ENCODE measurements around the gene WNT7B. TPM values are rescaled to one million over a fixed set of nuclear protein-coding genes. Genes with fewer than 3 reads are reported as not detected.

WNT7B gene
- total RNA-seq, 1 experiment from 2014 or later = 0.57 TPM

GRCh38 chr22:45882881-45883810 is 93.8 kb downstream of the WNT7B start:
- Mint-ChIP-seq H3K27me3 (ENCODE audit: insufficient read depth, unreplicated experiment) (no peaks in the 10 kb centered on the region), H3K27ac (ENCODE audit: unreplicated experiment) (no peak overlapping the region), H3K36me3 (ENCODE audit: insufficient read depth, unreplicated experiment) (peaks cover 5% of the 10 kb centered on the region), H3K4me3 (ENCODE audit: unreplicated experiment) (no peak overlapping the region), H3K4me1 (ENCODE audit: low read depth, unreplicated experiment) (no peaks in the 10 kb centered on the region), H3K9me3 (ENCODE audit: unreplicated experiment) (no peaks in the 10 kb centered on the region)
- TF ChIP-seq CTCF (IDR thresholded peaks at IDR 0.05; ENCODE audit: insufficient read depth in 1 of 2, low read depth in 1 of 2, low read length in 1 of 2, severe bottlenecking in 1 of 2, unreplicated experiment in 1 of 2) = no peak
- no peaks in the 10 kb centered on the region for H3K27me3 ChIP-seq (replicated peaks; ENCODE audit: control insufficient read depth, insufficient read depth, low read length)
- H3K4me3 ChIP-seq (ENCODE audit: low read depth, low read length) = no peak overlapping the region
- no peaks in the 10 kb centered on the region for H3K36me3 ChIP-seq (ENCODE audit: control insufficient read depth, insufficient read depth, low read length)
- ChIA-PET POLR2A (no interaction called here), CTCF (no interaction called here)
- intact Hi-C loops (cut with micrococcal nuclease; ENCODE audit: unreplicated experiment) = no loop called here
- no peaks in the 10 kb centered on the region for H3K4me1 ChIP-seq
- no peaks in the 10 kb centered on the region for H3K9me3 ChIP-seq
- no TSS peak for BruUV-seq (replicated peaks)
- peak in 1 of 2 experiments; percentile 30 for DNase-seq

GRCh38 chr22:45881524-45881875 is 95.5 kb downstream of the WNT7B start:
- CTCF ChIA-PET = no interaction called here
- no peaks in the 10 kb centered on the region for H3K4me1 Mint-ChIP-seq (ENCODE audit: low read depth, unreplicated experiment)
- H3K9me3 Mint-ChIP-seq (ENCODE audit: unreplicated experiment) = no peaks in the 10 kb centered on the region
- H3K27ac Mint-ChIP-seq (ENCODE audit: unreplicated experiment) = no peak overlapping the region
- Histone ChIP-seq H3K4me1 (no peaks in the 10 kb centered on the region), H3K9me3 (no peaks in the 10 kb centered on the region), H3K27me3 (replicated peaks; ENCODE audit: control insufficient read depth, insufficient read depth, low read length) (no peaks in the 10 kb centered on the region), H3K36me3 (ENCODE audit: control insufficient read depth, insufficient read depth, low read length) (no peaks in the 10 kb centered on the region), H3K4me3 (ENCODE audit: low read depth, low read length) (no peak overlapping the region)
- intact Hi-C loops (cut with micrococcal nuclease; ENCODE audit: unreplicated experiment) = no loop called here
- peaks cover 5% of the 10 kb centered on the region for H3K36me3 Mint-ChIP-seq (ENCODE audit: insufficient read depth, unreplicated experiment)
- H3K27me3 Mint-ChIP-seq (ENCODE audit: insufficient read depth, unreplicated experiment) = peaks cover 3% of the 10 kb centered on the region
- BruUV-seq (replicated peaks) = no TSS peak
- peak in 1 of 2 experiments; percentile 17 for DNase-seq
- no peak for TF ChIP-seq CTCF (IDR thresholded peaks at IDR 0.05; ENCODE audit: insufficient read depth in 1 of 2, low read depth in 1 of 2, low read length in 1 of 2, severe bottlenecking in 1 of 2, unreplicated experiment in 1 of 2)
- H3K4me3 Mint-ChIP-seq (ENCODE audit: unreplicated experiment) = no peak overlapping the region
- POLR2A ChIA-PET = interaction anchor here (0.7 kb wide), 1 partner anchor 159 kb away, joined by 5 read pairs; no protein-coding TSS in a partner anchor

GRCh38 chr22:45880716-45881523 is 96.0 kb downstream of the WNT7B start:
- ChIA-PET POLR2A (interaction anchor here (0.7 kb wide), 1 partner anchor 159 kb away, joined by 5 read pairs; no protein-coding TSS in a partner anchor), CTCF (no interaction called here)
- Mint-ChIP-seq H3K9me3 (ENCODE audit: unreplicated experiment) (no peaks in the 10 kb centered on the region), H3K4me1 (ENCODE audit: low read depth, unreplicated experiment) (no peaks in the 10 kb centered on the region), H3K27me3 (ENCODE audit: insufficient read depth, unreplicated experiment) (peaks cover 3% of the 10 kb centered on the region), H3K4me3 (ENCODE audit: unreplicated experiment) (no peak overlapping the region), H3K36me3 (ENCODE audit: insufficient read depth, unreplicated experiment) (peaks cover 5% of the 10 kb centered on the region), H3K27ac (ENCODE audit: unreplicated experiment) (no peak overlapping the region)
- no TSS peak for BruUV-seq (replicated peaks)
- no peak for TF ChIP-seq CTCF (IDR thresholded peaks at IDR 0.05; ENCODE audit: insufficient read depth in 1 of 2, low read depth in 1 of 2, low read length in 1 of 2, severe bottlenecking in 1 of 2, unreplicated experiment in 1 of 2)
- Histone ChIP-seq H3K4me3 (ENCODE audit: low read depth, low read length) (no peak overlapping the region), H3K9me3 (no peaks in the 10 kb centered on the region), H3K36me3 (ENCODE audit: control insufficient read depth, insufficient read depth, low read length) (no peaks in the 10 kb centered on the region), H3K4me1 (no peaks in the 10 kb centered on the region), H3K27me3 (replicated peaks; ENCODE audit: control insufficient read depth, insufficient read depth, low read length) (no peaks in the 10 kb centered on the region)
- DNase-seq = peak in 1 of 2 experiments; percentile 12
- intact Hi-C loops (cut with micrococcal nuclease; ENCODE audit: unreplicated experiment) = no loop called here

Measured in Caco-2 (cell line).